DOHH2 (cell line): ENCODE measurements around the gene PEX5L.

Source experiments
- H3F3A ChIP-seq: fragments of 200-600 bp; sonication (generic), shearing (Covaris generic); 2 replicates; pipeline ENCODE4 v1.6.0; 2016; ENCODE audit warnings: antibody characterized with exemption, mild to moderate bottlenecking; ENCODE audit not compliant: control insufficient read depth, insufficient read depth
- H3K27ac ChIP-seq: fragments of 200-600 bp; sonication (generic); 2 replicates; pipeline ENCODE4 v1.5.1; 2014; ENCODE audit warnings: low read depth, mild to moderate bottlenecking, low read length, moderate library complexity
- H3K27me3 ChIP-seq: fragments of 200-600 bp; sonication (generic); 2 replicates; pipeline ENCODE4 v1.6.1; 2014; ENCODE audit warnings: mild to moderate bottlenecking, low read length, mixed read lengths; ENCODE audit not compliant: control insufficient read depth
- H3K36me3 ChIP-seq: fragments of 200-600 bp; sonication (generic); 2 replicates; pipeline ENCODE4 v1.6.1; 2014; ENCODE audit warnings: mild to moderate bottlenecking, low read length, moderate library complexity, mixed read lengths; ENCODE audit not compliant: control insufficient read depth
- H3K4me1 ChIP-seq: fragments of 200-600 bp; sonication (generic); 2 replicates; pipeline ENCODE4 v1.6.1; 2014; ENCODE audit warnings: mild to moderate bottlenecking, low read length, mixed read lengths; ENCODE audit not compliant: control insufficient read depth
- H3K4me2 ChIP-seq: fragments of 200-600 bp; sonication (generic); 2 replicates; pipeline ENCODE4 v1.6.0; 2014; ENCODE audit warnings: mild to moderate bottlenecking, low read length, moderate library complexity
- H3K4me3 ChIP-seq: fragments of 200-600 bp; sonication (generic); 2 replicates; pipeline ENCODE4 v1.5.1; 2014; ENCODE audit warnings: mild to moderate bottlenecking, low read length, mixed read lengths
- H3K79me2 ChIP-seq: fragments of 200-600 bp; sonication (generic); 2 replicates; pipeline ENCODE4 v1.6.1; 2014; ENCODE audit warnings: mild to moderate bottlenecking, low read length, mixed read lengths; ENCODE audit not compliant: control insufficient read depth
- H3K9me2 ChIP-seq: fragments of 200-600 bp; sonication (generic); replicated peaks from 2 replicates; pipeline ENCODE4 v1.6.1; 2014; ENCODE audit warnings: mild to moderate bottlenecking, low read length, mixed read lengths; ENCODE audit not compliant: control insufficient read depth
- H3K9me3 ChIP-seq: fragments of 200-600 bp; sonication (generic); 2 replicates; pipeline ENCODE4 v1.6.1; 2014; ENCODE audit warnings: antibody characterized with exemption, low read length, mixed read lengths; ENCODE audit not compliant: control insufficient read depth, insufficient read depth
- H4K20me1 ChIP-seq: fragments of 200-600 bp; sonication (generic); 2 replicates; pipeline ENCODE4 v1.6.0; 2014; ENCODE audit warnings: low read depth, mild to moderate bottlenecking, antibody characterized with exemption, low read length, moderate library complexity; ENCODE audit not compliant: control insufficient read depth, insufficient read depth
- EZH2phosphoT487 ChIP-seq: fragments of 200-600 bp; sonication (generic); IDR thresholded peaks from 2 replicates; pipeline ENCODE4 v1.6.1; 2017; ENCODE audit warnings: borderline replicate concordance, mild to moderate bottlenecking, antibody characterized with exemption, low read length, moderate library complexity, mixed read lengths
- TF ChIP-seq, protein P1 (sequence below): fragments of 200-600 bp; sonication (generic); IDR thresholded peaks from one replicate; pipeline ENCODE4 v1.5.1; 2014; ENCODE audit warnings: antibody characterized with exemption, mild to moderate bottlenecking, low read depth, low read length; ENCODE audit not compliant: poor library complexity, severe bottlenecking

Gene PEX5L

DNA sequence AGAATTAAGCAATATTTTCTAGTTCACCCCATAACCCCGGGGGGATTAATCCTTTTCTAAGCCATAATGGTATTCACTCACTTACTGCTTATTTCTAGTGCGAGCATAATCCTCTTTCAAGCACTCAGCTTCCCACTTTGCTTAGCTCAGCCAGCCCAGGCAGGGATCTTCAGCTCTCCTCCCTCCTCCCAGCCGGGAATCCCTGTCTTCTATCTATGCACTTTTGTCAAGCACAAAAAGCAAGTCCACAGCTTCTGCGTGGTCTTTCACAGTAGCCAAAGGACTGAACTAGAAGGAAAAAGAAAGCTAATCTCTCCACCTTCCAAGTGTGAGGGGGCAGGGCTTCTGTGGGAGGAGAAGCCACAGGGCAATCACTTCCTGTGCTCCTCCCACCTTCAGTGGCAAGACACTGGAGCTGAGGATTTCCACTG is 62.8 kb downstream of the PEX5L start:
- H3F3A ChIP-seq: no peaks in the 10 kb centered on the region
- H3K36me3 ChIP-seq: no peaks in the 10 kb centered on the region
- no peaks in the 10 kb centered on the region for H4K20me1 ChIP-seq
- no peak overlapping the region for H3K27ac ChIP-seq
- H3K4me3 ChIP-seq: no peak overlapping the region
- TF ChIP-seq EZH2phosphoT487: no peak
- H3K9me2 ChIP-seq: no peaks in the 10 kb centered on the region
- no peak overlapping the region for H3K4me2 ChIP-seq
- no peaks in the 10 kb centered on the region for H3K4me1 ChIP-seq
- peaks cover 29% of the 10 kb centered on the region for H3K27me3 ChIP-seq
- no peaks in the 10 kb centered on the region for H3K79me2 ChIP-seq
- H3K9me3 ChIP-seq: no peaks in the 10 kb centered on the region

DNA sequence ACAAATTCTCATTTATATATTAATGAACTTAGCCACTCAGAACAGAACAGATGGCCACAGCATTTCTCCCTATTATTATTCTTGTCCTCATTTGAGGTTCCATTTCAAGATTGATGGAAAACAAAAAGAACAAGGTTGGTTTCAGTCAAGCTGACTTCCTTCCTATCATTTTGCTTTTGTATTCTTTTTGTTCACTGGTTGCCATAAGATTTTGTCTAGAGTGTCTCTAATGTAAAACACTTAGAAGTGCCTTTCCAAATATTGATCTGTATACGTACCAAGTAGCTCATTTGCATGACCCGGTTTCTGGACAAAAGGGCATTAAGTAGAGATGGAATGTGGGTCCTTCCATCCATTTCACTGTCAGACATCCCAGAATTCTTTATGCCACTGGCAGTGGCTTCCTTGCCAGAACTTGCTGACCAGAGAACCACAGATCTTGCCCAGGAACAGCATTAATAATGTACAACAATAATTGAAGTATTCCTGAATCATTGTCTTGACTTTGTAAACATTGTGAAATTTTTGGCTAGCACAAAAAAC is 63.8 kb downstream of the PEX5L start:
- no peaks in the 10 kb centered on the region for H3K4me1 ChIP-seq
- no peaks in the 10 kb centered on the region for H3F3A ChIP-seq
- H3K79me2 ChIP-seq: no peaks in the 10 kb centered on the region
- H3K9me3 ChIP-seq: no peaks in the 10 kb centered on the region
- H3K4me3 ChIP-seq: no peak overlapping the region
- H3K36me3 ChIP-seq: no peaks in the 10 kb centered on the region
- H3K27me3 ChIP-seq: peaks cover 34% of the 10 kb centered on the region
- no peak overlapping the region for H3K4me2 ChIP-seq
- H3K27ac ChIP-seq: no peak overlapping the region
- no peak for TF ChIP-seq EZH2phosphoT487
- TF ChIP-seq, protein P1, sequence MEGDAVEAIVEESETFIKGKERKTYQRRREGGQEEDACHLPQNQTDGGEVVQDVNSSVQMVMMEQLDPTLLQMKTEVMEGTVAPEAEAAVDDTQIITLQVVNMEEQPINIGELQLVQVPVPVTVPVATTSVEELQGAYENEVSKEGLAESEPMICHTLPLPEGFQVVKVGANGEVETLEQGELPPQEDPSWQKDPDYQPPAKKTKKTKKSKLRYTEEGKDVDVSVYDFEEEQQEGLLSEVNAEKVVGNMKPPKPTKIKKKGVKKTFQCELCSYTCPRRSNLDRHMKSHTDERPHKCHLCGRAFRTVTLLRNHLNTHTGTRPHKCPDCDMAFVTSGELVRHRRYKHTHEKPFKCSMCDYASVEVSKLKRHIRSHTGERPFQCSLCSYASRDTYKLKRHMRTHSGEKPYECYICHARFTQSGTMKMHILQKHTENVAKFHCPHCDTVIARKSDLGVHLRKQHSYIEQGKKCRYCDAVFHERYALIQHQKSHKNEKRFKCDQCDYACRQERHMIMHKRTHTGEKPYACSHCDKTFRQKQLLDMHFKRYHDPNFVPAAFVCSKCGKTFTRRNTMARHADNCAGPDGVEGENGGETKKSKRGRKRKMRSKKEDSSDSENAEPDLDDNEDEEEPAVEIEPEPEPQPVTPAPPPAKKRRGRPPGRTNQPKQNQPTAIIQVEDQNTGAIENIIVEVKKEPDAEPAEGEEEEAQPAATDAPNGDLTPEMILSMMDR: no peak
- H4K20me1 ChIP-seq: no peaks in the 10 kb centered on the region
- H3K9me2 ChIP-seq: no peaks in the 10 kb centered on the region

DNA sequence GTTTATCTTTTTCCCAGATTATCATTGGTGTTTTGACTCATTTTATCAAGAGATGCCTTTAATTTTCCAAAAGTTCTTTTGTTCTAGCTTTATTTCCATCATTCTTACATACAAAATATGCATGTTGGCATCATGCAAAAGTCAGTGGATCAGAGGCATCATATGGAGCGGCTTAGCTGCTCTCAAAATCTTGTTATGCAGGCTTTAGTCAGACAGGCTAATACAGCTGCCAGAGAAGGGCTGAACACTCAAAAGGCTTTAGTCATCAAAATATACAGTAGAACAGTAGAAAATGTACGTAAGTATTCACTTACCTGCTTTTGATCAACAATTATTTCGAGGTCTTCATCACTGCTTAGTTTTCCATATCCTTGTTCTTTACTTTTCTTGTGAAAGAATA is 65.5 kb downstream of the PEX5L start:
- no peak for TF ChIP-seq EZH2phosphoT487
- TF ChIP-seq, protein P1: no peak
- Histone ChIP-seq H3K27me3 (peaks cover 51% of the 10 kb centered on the region), H3K4me1 (no peaks in the 10 kb centered on the region), H3K9me2 (no peaks in the 10 kb centered on the region), H3F3A (no peaks in the 10 kb centered on the region), H3K79me2 (no peaks in the 10 kb centered on the region), H3K27ac (no peak overlapping the region), H3K9me3 (no peaks in the 10 kb centered on the region), H4K20me1 (no peaks in the 10 kb centered on the region), H3K4me3 (no peak overlapping the region), H3K36me3 (no peaks in the 10 kb centered on the region), H3K4me2 (no peak overlapping the region)

DNA sequence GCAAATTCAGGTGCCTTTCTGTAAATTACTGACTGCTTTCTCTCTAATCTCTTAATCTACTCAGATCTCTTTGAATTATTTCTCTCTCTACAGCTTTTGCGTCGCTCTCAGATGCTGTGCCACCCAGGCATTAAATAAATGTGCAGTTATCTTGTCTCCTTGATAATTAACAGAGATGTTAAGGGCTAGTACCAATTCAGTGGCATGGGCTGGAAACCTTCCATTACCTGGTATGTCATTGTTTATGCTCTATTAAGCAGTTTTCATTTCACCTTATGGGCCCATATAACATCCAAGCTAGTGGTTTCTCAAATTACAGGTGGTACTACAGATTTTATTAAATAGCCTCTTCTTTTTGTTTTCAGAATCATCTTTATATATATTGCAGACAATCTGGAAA is 66.0 kb downstream of the PEX5L start:
- H3K9me3 ChIP-seq: no peaks in the 10 kb centered on the region
- H4K20me1 ChIP-seq: no peaks in the 10 kb centered on the region
- H3K4me2 ChIP-seq: no peak overlapping the region
- no peaks in the 10 kb centered on the region for H3K9me2 ChIP-seq
- no peaks in the 10 kb centered on the region for H3F3A ChIP-seq
- TF ChIP-seq EZH2phosphoT487: no peak
- TF ChIP-seq, protein P1: no peak
- no peaks in the 10 kb centered on the region for H3K4me1 ChIP-seq
- no peak overlapping the region for H3K4me3 ChIP-seq
- no peak overlapping the region for H3K27ac ChIP-seq
- peaks cover 52% of the 10 kb centered on the region for H3K27me3 ChIP-seq
- no peaks in the 10 kb centered on the region for H3K79me2 ChIP-seq
- H3K36me3 ChIP-seq: no peaks in the 10 kb centered on the region
